Measurements from ENCODE around the gene FUBP1. TPM values are rescaled to one million over a fixed set of nuclear protein-coding genes. Genes with fewer than 3 reads are reported as not detected.

The FUBP1 gene
- total RNA-seq, 1 donor from 2014 or later: 81.2 TPM

- DNase-seq (ENCODE audit: low read depth): no peak
- TF ChIP-seq, protein P1, sequence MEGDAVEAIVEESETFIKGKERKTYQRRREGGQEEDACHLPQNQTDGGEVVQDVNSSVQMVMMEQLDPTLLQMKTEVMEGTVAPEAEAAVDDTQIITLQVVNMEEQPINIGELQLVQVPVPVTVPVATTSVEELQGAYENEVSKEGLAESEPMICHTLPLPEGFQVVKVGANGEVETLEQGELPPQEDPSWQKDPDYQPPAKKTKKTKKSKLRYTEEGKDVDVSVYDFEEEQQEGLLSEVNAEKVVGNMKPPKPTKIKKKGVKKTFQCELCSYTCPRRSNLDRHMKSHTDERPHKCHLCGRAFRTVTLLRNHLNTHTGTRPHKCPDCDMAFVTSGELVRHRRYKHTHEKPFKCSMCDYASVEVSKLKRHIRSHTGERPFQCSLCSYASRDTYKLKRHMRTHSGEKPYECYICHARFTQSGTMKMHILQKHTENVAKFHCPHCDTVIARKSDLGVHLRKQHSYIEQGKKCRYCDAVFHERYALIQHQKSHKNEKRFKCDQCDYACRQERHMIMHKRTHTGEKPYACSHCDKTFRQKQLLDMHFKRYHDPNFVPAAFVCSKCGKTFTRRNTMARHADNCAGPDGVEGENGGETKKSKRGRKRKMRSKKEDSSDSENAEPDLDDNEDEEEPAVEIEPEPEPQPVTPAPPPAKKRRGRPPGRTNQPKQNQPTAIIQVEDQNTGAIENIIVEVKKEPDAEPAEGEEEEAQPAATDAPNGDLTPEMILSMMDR (conservative IDR thresholded peaks at IDR 0.05; ENCODE audit: low read depth, low read length): no peak
- H3K4me3 ChIP-seq (ENCODE audit: low read depth, low read length): no peak overlapping the region
Measured at GRCh38 chr1:77958850-77959249, 20.0 kb downstream of the FUBP1 start.

- no peak for DNase-seq (ENCODE audit: low read depth)
- TF ChIP-seq, protein P1 (conservative IDR thresholded peaks at IDR 0.05; ENCODE audit: low read depth, low read length): no peak
- no peak overlapping the region for H3K4me3 ChIP-seq (ENCODE audit: low read depth, low read length)
Measured at GRCh38 chr1:77958391-77958790, 20.5 kb downstream of the FUBP1 start.

- DNase-seq (ENCODE audit: low read depth): no peak
- TF ChIP-seq, protein P1 (conservative IDR thresholded peaks at IDR 0.05; ENCODE audit: low read depth, low read length): no peak
Measured at GRCh38 chr1:77956464-77956863, 22.4 kb downstream of the FUBP1 start.

GRCh38 chr1:77955709-77956108, 23.2 kb downstream of the FUBP1 start:
- no peak overlapping the region for H3K4me3 ChIP-seq (ENCODE audit: low read depth, low read length)
- DNase-seq (ENCODE audit: low read depth): no peak
- TF ChIP-seq, protein P1 (conservative IDR thresholded peaks at IDR 0.05; ENCODE audit: low read depth, low read length): no peak

More at GRCh38 chr1:77956464-77956863, 22.4 kb downstream of the FUBP1 start:
- no peak overlapping the region for H3K4me3 ChIP-seq (ENCODE audit: low read depth, low read length)

DNA sequence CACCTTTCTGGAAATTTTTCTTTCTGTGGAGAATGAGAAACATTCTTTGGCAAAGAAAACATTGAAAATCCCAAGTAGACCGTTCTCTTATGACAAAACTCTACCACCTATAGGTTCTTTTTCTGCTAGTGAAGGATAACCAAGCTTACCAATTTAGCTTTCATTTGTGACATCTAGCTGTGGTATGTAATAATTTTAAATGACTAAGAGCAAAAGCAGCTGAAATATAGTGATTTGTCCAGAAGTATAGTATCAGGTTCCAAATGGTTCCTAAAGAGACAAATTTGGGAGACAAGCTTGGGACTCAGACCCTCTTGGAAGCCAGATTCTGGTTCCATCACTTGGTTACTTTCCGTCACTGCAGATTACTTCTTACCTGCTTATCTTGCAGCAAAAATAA, 24.4 kb downstream of the FUBP1 start:
- no peak overlapping the region for H3K4me3 ChIP-seq (ENCODE audit: low read depth, low read length)
- TF ChIP-seq, protein P1 (conservative IDR thresholded peaks at IDR 0.05; ENCODE audit: low read depth, low read length): no peak
- no peak for DNase-seq (ENCODE audit: low read depth)

DNA sequence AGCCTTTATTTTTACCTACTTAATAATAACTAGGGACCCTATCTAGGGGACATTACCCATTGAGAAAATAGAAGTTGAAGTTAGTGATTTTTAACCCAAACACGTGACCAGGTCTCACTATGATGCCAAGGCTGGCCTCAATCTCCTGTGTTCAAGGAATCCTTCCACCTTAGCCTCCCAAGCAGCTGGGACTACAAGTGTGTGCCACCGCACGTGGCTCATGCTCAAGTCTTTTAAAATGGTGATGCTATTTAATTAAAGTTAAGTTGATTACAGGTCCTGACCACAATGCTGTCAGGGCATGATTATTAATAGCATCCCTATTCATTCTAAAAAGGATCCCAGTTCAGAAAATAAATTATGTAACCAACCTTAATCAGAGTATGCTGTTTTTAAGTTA, 25.0 kb downstream of the FUBP1 start:
- no peak overlapping the region for H3K4me3 ChIP-seq (ENCODE audit: low read depth, low read length)

GRCh38 chr1:77951328-77951727, 27.5 kb downstream of the FUBP1 start:
- TF ChIP-seq, protein P1 (conservative IDR thresholded peaks at IDR 0.05; ENCODE audit: low read depth, low read length): no peak
- H3K4me3 ChIP-seq (ENCODE audit: low read depth, low read length): no peak overlapping the region
- DNase-seq (ENCODE audit: low read depth): no peak

More for the DNA sequence above, 25.0 kb downstream of the FUBP1 start:
- DNase-seq (ENCODE audit: low read depth): no peak
- TF ChIP-seq, protein P1 (conservative IDR thresholded peaks at IDR 0.05; ENCODE audit: low read depth, low read length): no peak

Data from epithelial cell of proximal tubule (primary cell).